Measurements from ENCODE around the gene APMAP.

The APMAP gene

DNA sequence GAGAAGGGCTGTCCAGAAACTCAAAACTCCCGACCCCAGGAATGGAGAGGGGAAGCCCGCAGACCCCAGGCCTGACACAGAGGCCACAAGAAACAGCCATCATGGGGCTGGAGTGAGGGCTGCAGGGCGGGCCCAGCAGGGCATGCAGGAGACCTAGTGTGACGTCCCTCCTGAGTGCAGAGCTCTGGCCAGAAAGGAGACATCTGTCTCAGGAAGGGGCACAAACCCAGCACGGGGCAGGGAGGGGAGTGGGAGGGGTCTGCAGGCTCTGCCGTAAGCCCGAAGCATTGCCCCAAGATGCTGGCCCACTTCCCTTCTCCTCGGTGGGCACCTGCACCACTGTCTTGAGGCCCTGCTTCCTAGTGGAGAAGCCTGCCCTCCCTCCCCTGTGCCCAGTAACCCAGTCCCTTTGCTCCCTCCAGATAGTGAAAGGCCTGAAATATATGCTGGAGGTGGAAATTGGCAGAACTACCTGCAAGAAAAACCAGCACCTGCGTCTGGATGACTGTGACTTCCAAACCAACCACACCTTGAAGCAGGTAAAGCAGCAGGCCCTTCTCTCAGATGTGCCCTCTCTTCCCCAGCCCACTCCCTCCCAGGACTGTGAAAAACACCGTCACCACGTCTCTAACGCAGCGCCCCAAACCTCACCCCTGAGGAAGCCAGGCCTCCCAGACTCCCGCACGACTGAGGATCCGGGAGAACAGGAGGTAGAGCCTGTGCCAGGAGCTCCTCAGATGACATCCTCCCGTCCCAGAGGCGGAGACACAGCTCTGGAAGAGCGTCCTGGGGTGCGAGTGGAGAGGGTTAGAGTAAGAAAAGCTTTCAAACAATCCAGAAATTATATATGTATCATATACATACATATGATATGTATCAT is 33.8 kb downstream of the APMAP start:
- CTCF ChIA-PET: no interaction called here
- no peaks in the 10 kb centered on the region for H3K4me1 ChIP-seq (ENCODE audit: control insufficient read depth, insufficient read depth, low read length)
- POLR2A ChIA-PET: no interaction called here
- TF ChIP-seq ZNF433 (tag by site-specific recombination; IDR thresholded peaks at IDR 0.05; ENCODE audit: low read depth): no peak
- TF ChIP-seq, protein P1, sequence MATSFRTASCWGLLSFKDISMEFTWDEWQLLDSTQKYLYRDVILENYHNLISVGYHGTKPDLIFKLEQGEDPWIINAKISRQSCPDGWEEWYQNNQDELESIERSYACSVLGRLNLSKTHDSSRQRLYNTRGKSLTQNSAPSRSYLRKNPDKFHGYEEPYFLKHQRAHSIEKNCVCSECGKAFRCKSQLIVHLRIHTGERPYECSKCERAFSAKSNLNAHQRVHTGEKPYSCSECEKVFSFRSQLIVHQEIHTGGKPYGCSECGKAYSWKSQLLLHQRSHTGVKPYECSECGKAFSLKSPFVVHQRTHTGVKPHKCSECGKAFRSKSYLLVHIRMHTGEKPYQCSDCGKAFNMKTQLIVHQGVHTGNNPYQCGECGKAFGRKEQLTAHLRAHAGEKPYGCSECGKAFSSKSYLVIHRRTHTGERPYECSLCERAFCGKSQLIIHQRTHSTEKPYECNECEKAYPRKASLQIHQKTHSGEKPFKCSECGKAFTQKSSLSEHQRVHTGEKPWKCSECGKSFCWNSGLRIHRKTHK (tag by site-specific recombination; IDR thresholded peaks at IDR 0.05): no peak
- no peak for TF ChIP-seq ZNF521 (tag by site-specific recombination; IDR thresholded peaks at IDR 0.05)
- no peak for TF ChIP-seq ZNF114 (tag by site-specific recombination; IDR thresholded peaks at IDR 0.05)
- no peak for TF ChIP-seq ZNF629 (tag by site-specific recombination; IDR thresholded peaks at IDR 0.05)
- TF ChIP-seq ZSCAN16 (tag by site-specific recombination; IDR thresholded peaks at IDR 0.05): no peak
- no peak for TF ChIP-seq ZNF623 (tag by site-specific recombination; IDR thresholded peaks at IDR 0.05)
- TF ChIP-seq IKZF3 (tag by site-specific recombination; IDR thresholded peaks at IDR 0.05): no peak
- no peak for TF ChIP-seq ZNF514 (tag by site-specific recombination; IDR thresholded peaks at IDR 0.05)
- TF ChIP-seq PRDM2 (tag by site-specific recombination; IDR thresholded peaks at IDR 0.05; ENCODE audit: borderline replicate concordance): no peak
- TF ChIP-seq KLF7 (tag by site-specific recombination; IDR thresholded peaks at IDR 0.05; ENCODE audit: borderline replicate concordance): no peak
- no peak for TF ChIP-seq ZNF529 (tag by site-specific recombination; IDR thresholded peaks at IDR 0.05; ENCODE audit: insufficient replicate concordance)
- no peak for TF ChIP-seq ZNF518A (tag by site-specific recombination; conservative IDR thresholded peaks at IDR 0.05; ENCODE audit: low read depth)
- H3K4me3 ChIP-seq (ENCODE audit: low read depth, low read length): no peak overlapping the region
- H3K9me3 ChIP-seq (ENCODE audit: control insufficient read depth, insufficient read depth, low read depth, low read length): no peaks in the 10 kb centered on the region
- H3K36me3 ChIP-seq (ENCODE audit: control insufficient read depth in 2 of 2, insufficient read depth in 1 of 2, low read length in 2 of 2): peaks cover 0 to 53% of the 10 kb centered on the region in 2 experiments; a peak in 1 of 3 replicates
- no peak overlapping the region for H3K27ac ChIP-seq (ENCODE audit: extremely low read depth, low read depth, low read length)

Measured in HEK293 (cell line).